ENCODE measurements around the gene CRELD2.

Gene CRELD2

DNA sequence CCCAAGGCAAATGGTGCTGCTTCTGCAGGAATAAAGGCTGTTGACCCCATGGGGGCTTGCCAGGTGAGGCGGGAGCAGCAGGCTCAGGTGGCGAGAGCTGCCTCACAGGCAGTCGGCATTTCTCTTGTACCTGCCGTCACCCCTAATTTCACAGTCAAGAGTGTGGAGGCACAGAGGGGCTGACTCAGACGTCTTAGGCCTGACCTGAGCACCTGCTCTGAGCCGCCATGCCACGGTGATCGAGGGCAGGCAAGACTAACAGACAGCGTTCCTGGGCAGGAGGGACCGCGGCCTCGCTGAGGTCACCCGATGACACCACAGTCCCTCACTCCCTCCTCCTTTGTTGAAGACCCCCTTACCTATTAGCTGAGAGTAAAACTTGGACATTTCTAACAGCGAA, 5.4 kb upstream of the CRELD2 start:
- no peak for DNase-seq (ENCODE audit: low read depth)

DNA sequence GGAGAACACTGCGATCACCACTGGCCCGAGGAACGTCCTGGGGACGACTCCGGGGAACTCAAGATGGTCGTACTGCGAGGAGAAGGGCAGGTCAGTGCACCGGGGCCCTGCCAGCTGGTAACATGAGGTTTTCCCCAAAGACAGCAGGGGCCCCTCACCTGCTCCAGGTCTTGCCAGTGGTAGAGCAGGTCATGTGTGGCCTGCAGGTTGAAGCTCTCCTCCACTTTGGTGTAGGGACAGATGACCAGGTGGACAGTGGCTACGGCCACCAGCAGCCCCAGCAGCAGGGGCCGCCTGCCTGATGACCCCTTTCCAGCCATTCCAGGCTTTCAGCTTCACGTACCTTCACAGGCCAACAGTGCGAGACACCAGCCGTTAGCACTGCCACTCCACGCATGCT, 5.0 kb upstream of the CRELD2 start:
- no peak for DNase-seq (ENCODE audit: low read depth)

DNA sequence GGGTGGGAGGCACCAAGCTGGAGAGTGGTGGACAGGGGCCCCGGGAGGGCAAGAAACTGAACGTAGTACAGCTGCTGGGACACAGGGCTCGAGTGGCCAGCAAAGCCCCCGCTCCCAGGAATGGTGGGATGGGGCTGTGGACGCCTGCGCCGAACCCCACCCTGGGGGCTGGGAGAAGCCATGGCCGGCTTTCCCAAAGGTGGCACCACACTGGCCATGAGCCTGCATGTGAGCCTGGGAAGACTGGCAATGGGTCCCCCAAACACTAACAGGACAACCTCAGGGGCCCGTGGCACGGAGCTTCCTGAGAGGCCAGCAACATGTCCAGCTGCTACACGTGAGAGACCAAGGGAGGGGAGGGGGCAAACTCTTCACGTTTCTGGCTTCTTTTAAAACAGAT, 4.2 kb upstream of the CRELD2 start:
- no peak for DNase-seq (ENCODE audit: low read depth)

DNA sequence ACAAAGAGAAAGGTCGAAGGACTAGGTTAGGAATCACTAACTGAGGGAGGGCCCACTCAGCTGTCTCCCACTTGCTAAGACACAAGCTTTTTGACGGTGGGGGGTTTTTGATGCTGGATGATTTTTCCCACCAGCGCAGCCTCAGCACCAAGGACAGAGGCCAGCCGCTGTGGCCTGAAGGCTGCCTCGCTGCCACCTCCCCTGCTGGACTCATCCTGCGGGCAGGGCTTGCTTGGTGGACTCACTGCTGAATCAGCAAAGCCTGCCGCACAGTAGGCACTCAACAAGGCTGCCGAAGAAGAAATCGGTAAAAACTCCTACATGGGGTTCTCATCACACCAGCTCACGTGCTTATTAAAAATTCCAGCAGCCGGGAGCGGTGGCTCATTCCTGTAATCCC, 2.8 kb upstream of the CRELD2 start:
- no peak for DNase-seq (ENCODE audit: low read depth)

DNA sequence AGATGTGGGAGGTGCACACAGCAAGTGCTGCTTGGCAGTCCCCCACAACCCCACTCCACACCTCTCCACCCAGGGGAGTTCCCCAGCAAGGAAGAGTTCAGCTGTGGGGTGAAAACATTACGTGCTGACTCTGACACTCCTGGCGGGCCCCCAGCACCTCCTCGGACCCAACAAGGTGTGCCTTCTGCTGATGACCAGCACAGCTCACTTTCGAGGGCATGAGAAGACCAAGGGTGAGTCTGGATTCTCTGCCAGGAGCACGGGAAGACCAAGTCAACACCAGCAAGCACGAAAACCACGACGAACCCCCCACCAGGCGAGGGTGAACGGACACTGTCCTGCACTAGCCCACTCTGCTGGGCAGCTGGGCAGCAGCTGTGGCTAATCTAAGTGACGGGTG, 1.6 kb upstream of the CRELD2 start:
- no peak for DNase-seq (ENCODE audit: low read depth)

DNA sequence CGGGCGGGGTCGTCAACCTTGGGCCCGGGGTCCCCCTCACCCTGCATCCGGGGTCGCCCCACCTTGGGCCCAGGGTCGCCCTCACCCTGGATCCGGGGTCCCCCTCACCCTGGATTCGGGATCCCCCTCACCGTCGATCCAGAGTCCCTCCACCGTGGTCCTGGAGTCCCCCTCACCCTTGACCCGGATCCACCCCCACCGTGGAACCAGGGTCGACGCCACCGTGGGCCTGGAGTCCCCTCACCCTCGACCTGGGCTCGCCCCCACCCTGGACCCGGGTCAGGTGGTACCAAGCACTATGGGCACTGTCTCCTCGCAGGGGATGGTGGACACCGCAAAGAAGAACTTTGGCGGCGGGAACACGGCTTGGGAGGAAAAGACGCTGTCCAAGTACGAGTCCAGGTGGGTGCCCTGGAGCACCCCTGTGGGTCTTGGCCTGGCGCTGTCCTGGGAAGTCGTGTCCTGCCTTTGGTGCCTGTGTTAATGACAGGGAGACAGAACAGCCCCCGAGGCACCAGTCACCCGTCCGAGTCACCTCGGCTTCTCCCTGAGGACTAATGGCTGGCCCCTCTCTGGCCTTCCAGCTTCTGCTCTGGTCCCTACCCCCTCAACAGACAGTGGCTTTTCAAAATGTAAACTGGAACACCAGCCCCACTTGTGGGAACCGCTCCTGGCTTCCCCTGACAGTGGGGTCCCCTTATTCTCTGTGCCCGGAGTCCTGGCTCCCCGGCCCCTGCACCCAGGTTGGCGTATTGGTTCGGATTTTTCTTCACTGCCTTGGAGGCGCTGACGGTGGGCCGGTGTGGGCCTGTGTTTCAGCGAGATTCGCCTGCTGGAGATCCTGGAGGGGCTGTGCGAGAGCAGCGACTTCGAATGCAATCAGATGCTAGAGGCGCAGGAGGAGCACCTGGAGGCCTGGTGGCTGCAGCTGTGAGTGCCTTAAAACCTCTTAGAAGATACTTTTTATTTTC, 762 bp downstream of the CRELD2 start:
- DNase-seq (ENCODE audit: low read depth), result no peak

DNA sequence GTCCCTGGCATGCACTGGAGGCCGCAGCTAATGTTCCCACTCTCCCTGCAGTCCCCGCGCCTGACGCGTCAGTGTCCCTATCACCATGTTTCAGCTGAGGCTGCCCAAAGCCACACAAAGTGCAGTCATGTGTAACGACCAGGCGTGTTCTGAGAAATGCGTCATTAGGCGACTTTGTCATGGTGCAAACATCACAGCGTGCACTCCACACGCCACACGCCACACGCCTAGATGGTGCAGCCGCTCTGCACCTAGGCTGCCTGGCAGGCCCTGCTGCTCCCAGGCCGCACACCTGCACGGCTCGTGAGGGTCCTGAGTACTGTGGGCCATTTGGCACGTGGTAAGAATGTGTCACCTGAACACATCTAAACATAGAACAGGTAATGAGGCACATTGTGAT, 2.4 kb downstream of the CRELD2 start:
- no peak for DNase-seq (ENCODE audit: low read depth)

DNA sequence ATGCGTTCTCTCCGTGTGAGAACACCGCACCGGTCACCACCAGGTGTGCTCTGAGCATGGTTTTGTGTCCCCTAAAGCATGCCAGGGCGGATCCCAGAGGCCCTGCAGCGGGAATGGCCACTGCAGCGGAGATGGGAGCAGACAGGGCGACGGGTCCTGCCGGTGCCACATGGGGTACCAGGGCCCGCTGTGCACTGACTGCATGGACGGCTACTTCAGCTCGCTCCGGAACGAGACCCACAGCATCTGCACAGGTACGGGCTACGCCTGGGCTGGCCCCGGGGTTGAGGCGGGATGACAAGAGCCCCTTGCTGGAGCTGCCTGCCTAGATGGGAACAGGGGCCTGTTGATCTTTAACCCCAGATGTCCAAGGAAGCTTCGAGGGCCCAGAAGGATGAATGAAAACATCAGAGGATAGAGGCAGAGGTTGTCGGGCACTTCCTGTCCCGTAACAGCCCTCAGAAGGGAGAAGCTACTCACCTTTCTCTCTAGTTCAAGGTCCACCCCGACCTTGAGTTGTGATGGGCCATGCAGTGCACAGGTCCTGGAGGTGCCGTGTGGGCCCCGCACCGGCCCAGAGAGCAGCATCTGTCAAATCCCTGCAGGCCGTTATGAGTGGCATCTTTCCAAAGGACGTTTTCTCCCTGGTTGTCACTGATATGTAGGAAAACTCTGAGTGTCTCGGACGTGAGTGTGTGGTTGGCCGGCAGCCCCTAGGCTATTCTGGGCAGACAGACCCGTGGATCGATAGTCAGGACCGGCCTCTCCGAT, 3.3 kb downstream of the CRELD2 start:
- no peak for DNase-seq (ENCODE audit: low read depth)

DNA sequence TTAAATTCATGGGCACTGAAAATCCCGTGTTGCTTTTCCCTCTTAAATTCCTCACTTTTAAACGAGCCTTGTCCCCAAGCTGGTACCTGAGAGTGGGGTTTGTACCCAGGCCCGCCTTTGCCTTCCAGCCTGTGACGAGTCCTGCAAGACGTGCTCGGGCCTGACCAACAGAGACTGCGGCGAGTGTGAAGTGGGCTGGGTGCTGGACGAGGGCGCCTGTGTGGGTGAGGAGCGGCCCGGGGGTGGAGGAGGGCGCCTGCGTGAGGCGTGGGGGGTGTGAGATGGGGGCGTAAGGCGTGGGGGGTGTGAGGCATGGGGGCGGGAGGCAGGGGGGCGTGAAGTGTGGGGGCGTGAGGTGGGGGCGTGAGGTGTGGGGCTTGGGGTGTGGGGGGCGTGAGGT, 4.0 kb downstream of the CRELD2 start:
- no peak for DNase-seq (ENCODE audit: low read depth)

DNA sequence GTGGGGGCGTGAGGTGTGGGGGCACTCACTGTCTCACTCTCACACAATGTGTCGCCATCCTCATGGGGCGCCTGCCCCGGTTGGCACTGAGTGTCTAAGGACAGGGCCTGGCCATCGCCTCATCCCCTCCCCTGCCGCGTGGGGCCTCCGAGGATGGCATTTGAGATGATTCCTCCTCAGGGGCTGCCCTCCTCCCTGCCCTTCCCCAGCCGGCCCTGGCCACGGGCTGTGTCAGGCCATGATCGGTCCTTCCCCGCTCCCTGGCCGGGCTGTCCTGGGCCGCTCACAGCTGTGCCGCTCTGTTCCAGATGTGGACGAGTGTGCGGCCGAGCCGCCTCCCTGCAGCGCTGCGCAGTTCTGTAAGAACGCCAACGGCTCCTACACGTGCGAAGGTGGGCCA, 4.5 kb downstream of the CRELD2 start:
- DNase-seq (ENCODE audit: low read depth), result no peak

DNA sequence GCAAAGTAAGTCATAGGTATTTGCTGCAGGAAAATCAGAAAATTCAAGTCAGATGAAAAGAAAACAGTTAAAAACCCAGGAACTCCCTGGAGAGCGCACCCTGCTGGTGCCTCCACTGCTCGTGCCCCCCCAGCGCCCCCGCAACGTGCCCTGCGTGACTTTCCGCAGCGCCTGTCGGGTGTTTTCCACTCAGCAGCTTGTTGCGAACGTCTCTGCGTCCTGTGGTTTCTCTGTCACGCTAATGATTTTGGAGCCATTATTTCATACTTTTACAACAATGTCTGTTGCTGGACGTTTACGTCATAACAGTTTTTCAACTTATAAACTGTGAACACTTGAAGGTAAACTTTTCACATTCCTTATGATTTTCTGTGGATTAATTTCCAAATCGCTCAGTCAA, 5.0 kb downstream of the CRELD2 start:
- DNase-seq (ENCODE audit: low read depth), result no peak

DNA sequence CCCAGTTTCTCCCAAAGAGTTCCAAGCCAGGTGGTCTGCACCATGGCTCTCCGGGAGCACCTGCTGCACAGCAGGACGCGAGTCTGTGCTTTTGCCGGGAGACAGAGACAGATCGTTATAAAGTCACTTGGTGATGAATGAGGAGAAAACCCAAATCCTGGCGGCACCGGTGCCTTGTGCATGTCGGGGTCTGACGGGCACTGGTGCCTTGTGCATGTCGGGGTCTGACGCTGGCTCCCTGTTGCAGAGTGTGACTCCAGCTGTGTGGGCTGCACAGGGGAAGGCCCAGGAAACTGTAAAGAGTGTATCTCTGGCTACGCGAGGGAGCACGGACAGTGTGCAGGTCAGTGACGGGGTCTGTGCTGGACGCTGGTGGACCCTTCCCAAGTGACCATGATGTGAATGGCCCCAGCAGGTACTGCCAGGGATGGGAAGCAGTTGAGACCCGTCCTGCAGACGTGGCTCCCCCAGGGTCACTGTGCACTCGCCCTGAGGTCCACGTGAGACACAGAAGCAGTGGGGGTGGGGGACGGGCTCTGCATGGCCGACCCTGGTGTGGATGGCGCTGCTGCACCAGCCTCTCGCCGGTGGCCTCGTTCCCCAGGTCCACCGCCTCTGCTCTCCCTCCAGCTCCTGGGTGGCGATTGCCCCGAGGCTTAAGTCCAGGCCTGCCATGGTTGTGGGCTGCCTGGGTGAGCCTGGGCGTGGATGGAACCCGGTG, 5.8 kb downstream of the CRELD2 start:
- DNase-seq (ENCODE audit: low read depth), result no peak

DNA sequence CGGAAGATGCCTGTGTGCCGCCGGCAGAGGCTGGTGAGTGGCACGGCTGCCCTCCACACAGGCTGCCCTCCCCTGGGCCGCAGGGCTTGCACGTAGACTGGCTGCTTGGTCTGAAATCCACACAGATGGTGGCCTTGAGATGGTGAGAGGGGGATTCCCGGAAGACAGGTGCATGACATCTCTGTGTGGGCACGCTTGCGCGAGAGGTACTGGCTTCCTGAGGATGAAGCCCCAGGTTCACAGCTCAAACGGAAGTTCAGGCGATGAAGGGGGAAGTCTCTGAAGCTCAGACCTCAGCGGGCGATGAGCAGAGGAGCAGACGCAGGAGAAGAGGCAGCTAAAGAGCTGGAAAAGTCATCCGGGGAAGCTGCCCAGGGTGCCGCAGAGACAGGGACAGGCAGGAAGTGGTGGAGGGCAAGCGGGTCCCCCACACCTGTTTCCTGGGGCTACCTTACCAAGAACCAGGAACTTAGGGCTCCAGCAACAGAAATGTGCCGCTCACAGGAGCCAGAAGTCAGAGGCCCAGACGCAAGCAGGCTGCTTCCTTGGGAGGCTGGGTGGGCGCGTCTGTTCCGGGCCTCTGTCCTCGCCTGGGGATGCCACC, 7.2 kb downstream of the CRELD2 start:
- DNase-seq (ENCODE audit: low read depth), result no peak

DNA sequence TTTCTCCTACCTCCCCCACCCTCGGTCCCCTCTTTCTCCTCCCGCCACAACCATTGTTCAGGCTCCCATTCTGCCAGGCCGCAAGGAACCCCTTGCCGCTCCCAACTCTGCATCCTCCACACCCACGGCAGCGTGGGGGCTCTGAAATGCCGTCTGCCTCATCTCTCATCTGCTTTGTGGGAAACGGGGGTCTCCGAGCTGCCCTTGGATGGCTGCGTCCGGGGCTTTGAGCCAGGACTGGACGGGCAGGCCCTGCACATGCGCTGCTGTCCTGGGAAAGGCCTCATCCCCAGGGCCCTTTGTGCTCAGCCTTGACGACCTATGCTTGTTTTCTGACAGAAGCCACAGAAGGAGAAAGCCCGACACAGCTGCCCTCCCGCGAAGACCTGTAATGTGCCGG, 8.5 kb downstream of the CRELD2 start:
- no peak for DNase-seq (ENCODE audit: low read depth)

DNA sequence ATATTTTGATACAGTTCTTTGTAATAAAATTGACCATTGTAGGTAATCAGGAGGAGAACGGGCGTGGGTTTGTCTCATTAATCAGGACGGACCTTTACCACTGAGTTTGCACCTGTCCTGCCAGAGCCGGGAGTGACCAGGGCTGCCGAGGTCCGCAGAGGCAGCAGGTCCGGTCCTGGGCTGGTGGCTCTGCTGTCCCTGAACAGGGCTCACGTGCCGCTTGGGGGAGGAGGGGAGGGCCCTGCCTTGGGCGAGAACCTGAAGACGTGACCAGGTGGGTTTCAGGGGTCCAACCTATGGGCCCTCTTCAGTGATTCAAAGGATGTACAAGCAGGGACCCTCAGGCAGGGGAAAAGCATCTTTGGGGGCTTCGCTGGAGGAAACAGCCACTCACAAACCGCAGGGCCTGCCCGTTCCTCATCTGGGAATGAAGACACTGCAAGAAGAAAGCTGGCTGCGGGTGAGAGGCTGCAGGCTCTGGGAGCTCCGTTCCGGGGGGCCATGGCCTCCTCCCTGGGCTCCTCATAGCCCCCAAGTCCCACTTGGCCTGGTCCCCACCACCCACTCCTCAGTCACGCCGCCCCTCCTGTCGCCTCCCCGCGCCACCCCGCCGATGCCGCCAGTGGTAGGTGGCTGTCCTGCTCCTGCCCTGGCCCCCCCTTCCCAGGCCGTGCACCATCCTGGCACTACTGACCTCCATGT, 9.2 kb downstream of the CRELD2 start:
- DNase-seq (ENCODE audit: low read depth), result no peak

DNA sequence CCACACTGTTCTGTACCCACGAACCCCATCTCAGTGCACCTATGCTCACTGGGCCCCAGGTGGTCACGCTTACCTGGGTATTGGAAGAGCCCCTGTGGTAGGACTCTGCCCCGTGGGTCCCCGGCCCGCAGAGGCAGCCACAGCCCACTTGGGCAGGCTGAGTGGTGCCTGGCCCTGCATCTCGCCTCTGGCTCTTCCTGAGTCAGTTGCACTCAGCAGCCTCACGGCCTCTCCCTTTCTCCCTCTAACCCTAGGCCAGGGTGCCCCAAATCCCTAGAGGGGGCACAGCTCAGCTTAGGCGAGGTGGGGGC, 9.7 kb downstream of the CRELD2 start:
- DNase-seq (ENCODE audit: low read depth), result no peak

DNA sequence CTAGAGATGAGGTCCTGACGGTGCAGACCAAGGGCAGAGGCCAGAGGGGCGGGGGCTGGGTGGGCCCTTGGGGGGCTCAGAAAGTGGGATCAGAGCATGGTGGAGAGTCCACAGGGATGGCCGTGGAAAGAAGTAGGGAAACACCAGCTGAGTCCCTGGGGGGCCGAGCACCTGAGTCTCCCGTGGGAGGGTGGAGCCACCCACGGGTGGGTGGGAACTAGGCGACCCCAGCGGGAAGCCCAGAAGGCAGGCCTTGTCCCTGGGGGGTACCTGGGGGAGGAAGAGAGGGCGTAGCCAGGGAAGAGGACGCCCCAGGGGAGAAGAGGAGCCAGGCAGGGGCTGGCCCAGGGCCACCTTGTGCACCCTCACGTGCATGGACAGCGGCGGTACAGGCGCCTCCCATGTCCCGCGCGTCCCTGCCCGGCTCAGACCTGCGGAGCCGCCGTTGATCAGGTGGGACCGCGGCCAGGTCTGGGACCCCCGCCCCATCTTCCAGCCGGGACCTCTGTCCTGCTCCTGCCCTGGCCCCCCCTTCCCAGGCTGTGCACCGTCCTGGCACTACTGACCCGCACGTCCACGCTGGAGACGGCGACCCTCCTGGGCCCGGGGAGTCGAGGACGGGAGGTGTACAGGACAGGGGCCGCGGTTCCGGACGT, 10.2 kb downstream of the CRELD2 start:
- no peak for DNase-seq (ENCODE audit: low read depth)

DNA sequence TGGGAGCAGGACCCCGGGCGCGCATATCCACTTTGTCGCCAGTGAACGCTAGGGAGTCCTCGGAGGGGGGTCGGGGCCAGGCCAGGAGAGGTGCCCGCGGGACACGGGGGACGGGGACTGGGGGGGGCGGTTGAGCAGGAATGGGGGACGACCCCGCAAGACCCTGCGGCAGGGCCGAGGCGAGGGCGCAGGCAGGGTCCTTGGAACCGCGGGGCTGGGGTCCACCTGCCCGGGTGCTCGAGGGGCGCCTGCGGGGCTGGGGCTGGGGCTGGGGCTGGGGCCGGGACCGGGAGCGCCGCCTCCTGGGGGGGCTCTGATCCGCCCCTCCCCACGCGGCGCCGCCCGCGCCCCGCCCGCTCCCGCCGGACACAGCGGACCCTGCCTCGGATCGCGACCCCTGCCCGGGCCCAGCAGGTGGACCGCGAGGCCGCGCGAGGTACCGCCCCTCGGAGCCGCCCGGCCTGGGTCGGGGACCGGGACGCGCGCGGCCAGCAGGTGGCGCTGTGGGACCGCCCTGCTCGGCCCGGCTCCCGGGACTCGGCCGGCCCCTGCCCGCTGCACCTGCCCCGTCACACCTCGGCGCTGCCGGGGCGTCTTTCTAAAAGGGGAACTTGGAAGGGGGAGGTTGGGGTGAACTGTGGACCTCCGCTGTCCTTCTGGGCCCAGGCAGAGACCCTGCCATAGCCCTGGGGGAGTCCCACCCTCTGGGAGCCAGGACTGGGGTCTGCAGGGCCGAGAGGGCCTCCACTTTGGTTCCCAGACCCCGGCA, 11.0 kb downstream of the CRELD2 start:
- DNase-seq (ENCODE audit: low read depth), result no peak

DNA sequence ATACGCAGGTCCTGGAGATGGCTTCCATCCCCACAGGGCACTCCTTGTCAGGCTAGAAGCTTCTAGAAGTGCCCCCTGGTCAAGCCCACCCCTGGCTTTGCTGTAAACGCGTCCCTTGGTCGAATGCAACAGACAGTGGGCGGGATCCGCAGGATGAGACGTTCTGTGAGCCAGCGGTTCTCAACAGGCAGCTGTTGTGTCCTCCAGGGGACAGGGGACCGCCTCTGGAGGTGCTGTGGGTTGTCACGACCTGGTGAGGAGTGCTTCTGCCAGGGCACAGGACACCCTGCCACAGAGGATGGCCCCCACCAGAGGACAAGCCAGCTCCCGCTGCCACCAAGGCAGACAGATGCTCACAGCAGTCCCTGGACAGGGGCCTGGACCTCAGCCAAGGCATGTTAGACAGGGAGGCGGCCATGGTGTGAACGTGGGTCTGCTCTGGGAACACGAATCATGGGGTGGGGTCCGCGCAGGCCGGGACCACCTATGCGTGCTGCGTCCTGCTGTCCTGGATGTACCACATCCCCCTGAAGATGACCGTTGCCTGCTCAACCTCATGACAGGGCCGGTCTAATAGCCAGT, 11.7 kb downstream of the CRELD2 start:
- DNase-seq (ENCODE audit: low read depth), result no peak
